ENCODE data around the gene SYF2.

DNA sequence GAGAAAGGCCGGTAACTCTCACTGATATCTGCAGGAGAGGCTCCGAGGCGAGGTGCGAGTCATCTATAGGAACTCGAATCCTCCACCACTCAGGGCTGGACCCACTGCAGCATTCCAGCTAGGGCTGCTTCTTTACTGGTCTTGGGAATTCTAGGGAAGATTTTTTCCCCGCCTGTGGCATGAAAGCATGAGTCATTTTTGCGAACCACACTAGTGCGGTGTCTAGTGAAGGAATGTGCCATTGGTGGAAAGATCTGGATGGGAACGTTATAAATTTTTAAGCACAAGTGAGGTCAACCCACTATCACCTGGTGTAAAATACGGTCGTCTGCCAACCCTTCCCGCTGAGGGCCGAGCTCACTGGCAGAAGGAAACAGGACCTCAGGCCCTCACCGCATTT is 49.7 kb downstream of the SYF2 start:
- TF ChIP-seq, protein P1, sequence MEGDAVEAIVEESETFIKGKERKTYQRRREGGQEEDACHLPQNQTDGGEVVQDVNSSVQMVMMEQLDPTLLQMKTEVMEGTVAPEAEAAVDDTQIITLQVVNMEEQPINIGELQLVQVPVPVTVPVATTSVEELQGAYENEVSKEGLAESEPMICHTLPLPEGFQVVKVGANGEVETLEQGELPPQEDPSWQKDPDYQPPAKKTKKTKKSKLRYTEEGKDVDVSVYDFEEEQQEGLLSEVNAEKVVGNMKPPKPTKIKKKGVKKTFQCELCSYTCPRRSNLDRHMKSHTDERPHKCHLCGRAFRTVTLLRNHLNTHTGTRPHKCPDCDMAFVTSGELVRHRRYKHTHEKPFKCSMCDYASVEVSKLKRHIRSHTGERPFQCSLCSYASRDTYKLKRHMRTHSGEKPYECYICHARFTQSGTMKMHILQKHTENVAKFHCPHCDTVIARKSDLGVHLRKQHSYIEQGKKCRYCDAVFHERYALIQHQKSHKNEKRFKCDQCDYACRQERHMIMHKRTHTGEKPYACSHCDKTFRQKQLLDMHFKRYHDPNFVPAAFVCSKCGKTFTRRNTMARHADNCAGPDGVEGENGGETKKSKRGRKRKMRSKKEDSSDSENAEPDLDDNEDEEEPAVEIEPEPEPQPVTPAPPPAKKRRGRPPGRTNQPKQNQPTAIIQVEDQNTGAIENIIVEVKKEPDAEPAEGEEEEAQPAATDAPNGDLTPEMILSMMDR (IDR thresholded peaks at IDR 0.05) = no peak
- no peak for TF ChIP-seq POLR2A (IDR thresholded peaks at IDR 0.05)

All from Peyer's patch (tissue), 4 donors.